ENCODE data around the gene HIBADH.
"Not testable (repeated sequence)": the region's sequence is repeated elsewhere in the genome, so short reads cannot be mapped to it uniquely, and the experiment has no call there.

Gene HIBADH

GRCh38 chr7:27678617-27679260 is 16.1 kb upstream of the HIBADH start:
- peak; percentile 8 for DNase-seq

DNA sequence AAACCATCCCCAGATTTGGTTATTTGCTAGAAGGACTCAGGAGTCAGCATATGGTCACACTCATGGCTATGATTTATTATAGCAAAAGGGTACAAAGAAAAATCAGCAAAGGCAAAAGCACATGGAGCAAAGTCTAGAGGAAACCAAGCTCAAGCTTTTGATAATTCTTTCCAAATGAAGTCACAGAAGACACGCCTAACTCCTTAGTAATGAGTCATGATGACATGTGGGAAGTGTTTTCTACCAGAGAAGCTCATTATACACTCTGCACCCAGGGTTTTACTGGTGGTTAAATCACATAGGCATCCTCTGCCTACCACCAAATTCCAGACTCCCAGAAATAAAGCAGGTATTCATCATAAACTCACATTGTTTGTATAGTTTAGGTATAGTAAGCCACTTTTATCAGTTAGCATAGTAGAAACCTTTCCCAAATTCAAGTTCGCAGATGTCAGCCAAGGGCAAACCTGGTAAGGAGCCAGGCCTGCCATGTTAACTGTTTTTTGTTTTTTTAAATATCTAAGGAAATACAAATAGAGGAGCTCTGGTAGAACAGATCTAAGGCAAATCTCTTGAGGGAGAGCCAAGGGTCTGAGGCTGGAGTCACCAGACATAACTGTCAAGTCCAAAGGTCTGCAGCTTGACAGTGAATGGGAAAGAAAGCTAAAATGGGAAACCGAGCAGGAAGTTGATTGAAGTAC is 15.4 kb upstream of the HIBADH start:
- DNase-seq = peak; percentile 96

DNA sequence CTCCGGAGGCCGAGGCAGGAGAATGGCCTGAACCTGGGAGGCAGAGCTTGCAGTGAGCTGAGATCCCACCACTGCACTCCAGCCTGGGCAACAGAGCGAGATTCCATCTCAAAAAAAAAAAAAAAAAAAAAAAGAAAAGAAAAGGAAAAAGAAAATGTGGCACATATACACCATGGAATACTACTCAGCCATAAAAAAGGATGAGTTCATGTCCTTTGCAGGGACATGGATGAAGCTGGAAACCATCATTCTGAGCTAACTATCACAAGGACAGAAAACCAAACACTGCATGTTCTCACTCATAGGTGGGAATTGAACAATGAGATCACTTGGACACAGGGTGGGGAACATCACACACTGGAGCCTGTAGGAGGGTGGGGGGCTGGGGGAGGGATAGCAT is 11.4 kb upstream of the HIBADH start:
- not testable (repeated sequence) for DNase-seq

- no peak for DNase-seq
These were observed 9.0 kb upstream of the HIBADH start for GRCh38 chr7:27671675-27672074.

DNA sequence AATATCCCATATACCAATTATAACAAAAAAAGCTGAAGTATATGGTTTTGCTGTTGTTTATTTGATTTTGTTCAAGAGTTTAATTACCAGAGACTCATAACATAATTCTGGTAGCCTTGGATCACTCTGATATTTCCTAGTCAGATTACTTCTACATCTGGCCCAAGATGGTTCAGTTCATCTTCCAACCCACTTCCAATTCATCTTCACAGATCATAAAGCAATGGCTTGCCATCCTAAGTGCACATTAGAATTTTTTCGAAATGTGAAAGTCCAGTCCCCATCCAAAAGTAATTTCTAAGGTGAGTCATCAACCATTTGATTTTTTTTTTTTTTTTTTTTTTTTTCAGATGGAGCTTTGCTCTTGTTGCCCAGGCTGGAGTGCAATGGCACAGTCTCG is 8.0 kb upstream of the HIBADH start:
- DNase-seq = no peak

- DNase-seq = no peak
These were observed 7.5 kb upstream of the HIBADH start for GRCh38 chr7:27670177-27670576.

GRCh38 chr7:27665531-27665930 is 2.8 kb upstream of the HIBADH start:
- no peak for DNase-seq

DNA sequence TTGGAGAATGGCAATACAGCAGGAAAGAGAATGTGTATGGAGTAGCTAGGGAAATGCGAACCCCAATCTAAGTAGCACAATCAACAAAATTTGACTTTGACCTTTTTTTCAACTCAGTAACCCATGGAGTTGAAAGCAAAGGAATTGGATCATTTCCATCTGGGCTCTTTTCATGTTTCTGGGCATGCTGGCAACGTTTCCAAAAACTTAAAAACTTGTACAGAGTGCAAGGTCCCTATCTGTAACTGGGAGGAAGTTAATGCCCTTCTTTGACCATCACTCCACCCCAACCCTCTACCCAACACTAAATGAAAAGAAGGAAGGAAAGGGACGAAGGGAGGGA is 1.3 kb upstream of the HIBADH start:
- no peak for DNase-seq

GRCh38 chr7:27661811-27662489 is 733 bp downstream of the HIBADH start:
- DNase-seq = no peak

- DNase-seq = no peak
These were observed 6.0 kb downstream of the HIBADH start for GRCh38 chr7:27656724-27657123.

GRCh38 chr7:27655184-27655583 is 7.5 kb downstream of the HIBADH start:
- no peak for DNase-seq

GRCh38 chr7:27652518-27652917 is 10.2 kb downstream of the HIBADH start:
- DNase-seq = no peak

- no peak for DNase-seq
These were observed 11.0 kb downstream of the HIBADH start for GRCh38 chr7:27651702-27652101.

GRCh38 chr7:27650283-27650682 is 12.4 kb downstream of the HIBADH start:
- DNase-seq = no peak

GRCh38 chr7:27647489-27647888 is 15.2 kb downstream of the HIBADH start:
- DNase-seq = no peak

DNA sequence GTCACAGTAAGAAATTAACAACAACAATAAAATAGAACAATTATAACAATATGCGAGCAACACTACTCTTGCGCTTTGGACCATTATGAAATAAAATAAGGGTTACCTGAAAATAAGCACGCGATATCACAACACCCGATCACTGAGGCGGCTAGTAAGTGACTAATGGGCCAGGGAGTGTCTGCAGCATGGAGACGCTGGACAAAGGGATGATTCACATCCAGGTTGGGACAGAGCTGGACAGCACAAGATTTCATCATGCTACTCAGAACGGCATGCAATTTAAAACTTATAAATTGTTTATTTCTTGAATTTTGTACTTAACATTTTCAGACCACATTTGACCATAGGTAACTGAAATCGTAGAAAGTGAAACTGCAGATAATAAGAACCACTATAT is 15.6 kb downstream of the HIBADH start:
- no peak for DNase-seq

DNA sequence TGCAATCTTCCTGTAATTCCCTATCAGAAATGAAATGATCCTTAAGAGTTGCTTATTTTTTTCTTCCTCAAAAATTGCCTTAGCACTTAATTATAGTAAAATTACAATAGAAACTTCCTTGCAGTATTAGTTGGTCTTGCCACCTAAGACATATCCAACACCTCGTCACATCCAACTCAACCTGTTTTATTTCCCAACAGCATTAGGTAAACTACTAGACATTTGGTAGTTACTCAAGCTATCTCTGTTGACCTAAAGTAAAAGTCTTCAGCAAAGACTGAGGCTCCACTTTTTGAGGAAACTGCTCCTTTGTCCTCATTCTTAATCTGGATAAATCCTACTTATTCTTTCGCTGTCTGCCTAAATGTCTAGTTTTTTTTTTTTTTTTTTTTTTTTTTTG is 20.4 kb downstream of the HIBADH start:
- DNase-seq = no peak

- no peak for DNase-seq
These were observed 21.0 kb downstream of the HIBADH start for GRCh38 chr7:27641581-27642230.

GRCh38 chr7:27640884-27641574 is 21.7 kb downstream of the HIBADH start:
- DNase-seq = peak; percentile 79

GRCh38 chr7:27639851-27640250 is 22.8 kb downstream of the HIBADH start:
- DNase-seq = no peak

- DNase-seq = not testable (repeated sequence)
These were observed 23.6 kb downstream of the HIBADH start for GRCh38 chr7:27639048-27639447.

GRCh38 chr7:27636326-27637006 is 26.2 kb downstream of the HIBADH start:
- DNase-seq = no peak
